ENCODE results near the gene STAC.
"Not testable (repeated sequence)": the region's sequence is repeated elsewhere in the genome, so short reads cannot be mapped to it uniquely, and the experiment has no call there.

STAC gene

DNA sequence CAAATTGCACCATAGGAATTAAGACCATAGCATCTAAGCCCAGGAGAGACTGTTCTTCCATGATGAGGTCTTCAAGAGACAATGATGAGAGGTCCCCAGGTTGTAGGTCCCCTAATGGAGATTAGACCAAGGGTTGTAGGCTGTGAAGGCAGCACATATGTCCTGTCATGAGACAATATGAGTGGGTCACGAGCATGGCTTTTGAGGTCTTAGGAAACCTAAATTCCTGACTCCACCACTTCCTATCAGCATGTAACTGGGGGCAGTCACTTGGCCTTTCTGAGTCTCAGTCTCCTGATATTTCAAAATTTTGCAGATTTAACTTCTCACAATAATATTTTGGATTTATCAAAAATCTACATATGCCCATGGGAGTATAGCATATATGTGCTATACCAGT is 31.3 kb downstream of the STAC start:
- no peak for FAIRE-seq
- DNase-seq (ENCODE audit: low spot score) = no peak

DNA sequence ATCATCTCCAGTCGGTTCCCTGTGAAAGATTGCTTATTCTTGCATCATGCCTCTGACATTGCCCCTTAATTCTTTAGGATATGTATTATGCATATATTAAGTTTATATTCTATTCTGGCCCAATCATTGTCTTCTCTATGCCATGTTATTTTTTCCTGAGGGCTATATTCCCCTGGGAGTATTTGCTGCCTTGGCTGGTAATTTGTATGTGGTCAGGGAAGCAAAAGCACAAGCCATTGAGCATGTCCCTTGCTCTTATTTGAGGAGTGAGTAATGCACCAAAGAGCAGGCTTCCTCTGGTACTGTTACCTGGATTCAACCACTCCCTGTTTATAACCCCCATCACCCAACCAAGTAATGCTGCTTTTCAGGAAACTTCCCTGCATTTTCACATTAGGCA is 36.3 kb downstream of the STAC start:
- DNase-seq (ENCODE audit: low spot score) (peak; percentile 26), FAIRE-seq (peak; percentile 47)

DNA sequence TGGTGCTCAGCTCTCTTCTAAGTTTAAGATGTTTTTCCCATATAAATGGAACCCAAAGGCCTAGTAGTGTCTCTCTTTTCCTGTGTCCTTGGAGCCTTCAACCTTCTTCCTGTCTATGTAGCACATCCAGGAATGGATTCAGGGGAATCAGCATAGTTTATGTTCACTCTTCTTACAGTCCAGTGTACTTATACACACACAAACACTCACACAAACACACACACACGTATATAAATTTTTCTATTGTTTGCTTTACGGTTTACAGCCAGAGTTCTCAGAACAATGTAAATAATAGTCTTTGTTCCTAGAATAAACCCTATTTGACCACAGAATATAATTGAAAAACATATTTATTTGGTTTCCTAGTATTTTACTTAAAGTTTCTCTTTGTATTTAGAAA is 36.9 kb downstream of the STAC start:
- DNase-seq (ENCODE audit: low spot score) = no peak
- peak; percentile 2 for FAIRE-seq

DNA sequence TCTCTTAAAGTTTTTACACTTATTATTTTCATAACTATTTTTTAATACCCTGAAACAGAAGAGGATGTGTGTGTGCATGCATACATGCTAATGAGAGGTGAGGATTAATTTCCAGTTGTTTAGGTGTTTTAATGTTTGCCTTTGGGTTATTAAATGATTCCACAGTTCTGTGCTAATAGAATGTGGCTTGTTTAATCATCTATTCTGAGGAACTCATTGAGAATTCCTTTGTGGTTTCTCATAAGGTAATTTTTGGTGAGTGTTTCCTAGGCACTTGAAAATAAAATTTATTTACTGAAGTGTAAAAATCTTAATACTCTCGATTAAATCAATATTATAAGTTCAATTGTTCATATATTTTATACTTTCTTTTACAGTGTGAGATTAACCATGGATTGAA is 38.0 kb downstream of the STAC start:
- DNase-seq (ENCODE audit: low spot score) (no peak), FAIRE-seq (peak; percentile 78)

DNA sequence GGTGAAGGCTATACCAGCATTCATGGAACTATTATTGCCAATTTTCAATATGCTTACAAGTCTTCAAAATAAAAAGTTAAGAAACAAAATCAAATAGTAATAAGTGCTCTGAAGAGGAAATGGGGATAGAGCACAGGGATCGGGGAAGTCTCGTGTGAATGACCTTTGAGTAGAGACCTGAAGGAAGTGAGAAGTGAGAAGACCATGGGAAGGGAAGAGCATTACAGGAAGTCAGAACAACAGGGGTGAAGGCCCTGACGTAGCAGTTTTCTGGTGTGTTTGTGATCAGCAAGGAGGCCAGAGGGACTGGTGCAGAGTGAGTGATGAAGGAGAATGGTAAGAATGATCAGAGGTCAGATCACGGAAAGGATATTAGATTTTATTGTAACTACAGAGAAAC is 48.1 kb downstream of the STAC start:
- DNase-seq (ENCODE audit: low spot score) (no peak), FAIRE-seq (no peak)

DNA sequence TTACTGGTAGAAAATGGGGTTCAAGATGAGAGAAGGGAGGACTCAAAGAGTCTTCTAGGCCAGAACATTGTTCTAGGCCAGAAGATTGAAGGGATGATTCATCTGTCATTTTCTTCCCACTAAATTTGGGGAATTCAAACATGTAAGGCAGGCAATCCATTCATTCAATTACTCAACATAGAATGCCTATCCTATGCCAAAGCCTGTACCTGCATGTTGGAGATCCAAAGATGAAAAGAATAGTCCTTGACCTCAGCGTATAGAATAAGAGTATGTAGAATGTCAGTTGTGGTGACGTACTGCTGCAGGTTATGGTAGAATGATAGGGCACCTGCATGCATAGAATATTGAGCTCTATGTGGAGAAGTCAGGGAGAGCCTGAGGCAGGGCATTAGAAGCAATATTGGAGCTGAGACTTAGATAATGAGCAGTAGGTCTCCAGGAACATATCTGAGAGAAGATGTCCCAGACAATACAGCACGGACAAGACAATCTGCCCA is 49.7 kb downstream of the STAC start:
- FAIRE-seq (no peak), DNase-seq (ENCODE audit: low spot score) (no peak)

DNA sequence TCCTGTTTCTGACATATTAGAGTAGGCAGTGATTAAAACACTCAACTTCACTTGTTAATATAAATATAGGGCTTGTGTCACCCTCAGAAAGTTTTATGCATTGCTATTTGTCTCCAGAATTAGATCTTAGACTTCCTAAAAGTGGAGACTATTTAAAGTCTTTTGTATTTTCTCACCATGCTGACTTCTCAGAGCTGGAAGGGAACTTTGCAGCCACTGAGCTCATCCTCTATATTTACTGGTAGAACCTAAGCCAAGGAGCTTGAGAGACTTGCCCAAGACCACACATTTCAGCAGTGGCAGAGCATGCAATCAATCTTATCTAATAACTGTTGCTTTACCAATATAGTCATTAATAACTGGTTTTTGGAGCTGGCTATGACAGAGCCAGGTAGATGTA is 53.2 kb downstream of the STAC start:
- FAIRE-seq = no peak

DNA sequence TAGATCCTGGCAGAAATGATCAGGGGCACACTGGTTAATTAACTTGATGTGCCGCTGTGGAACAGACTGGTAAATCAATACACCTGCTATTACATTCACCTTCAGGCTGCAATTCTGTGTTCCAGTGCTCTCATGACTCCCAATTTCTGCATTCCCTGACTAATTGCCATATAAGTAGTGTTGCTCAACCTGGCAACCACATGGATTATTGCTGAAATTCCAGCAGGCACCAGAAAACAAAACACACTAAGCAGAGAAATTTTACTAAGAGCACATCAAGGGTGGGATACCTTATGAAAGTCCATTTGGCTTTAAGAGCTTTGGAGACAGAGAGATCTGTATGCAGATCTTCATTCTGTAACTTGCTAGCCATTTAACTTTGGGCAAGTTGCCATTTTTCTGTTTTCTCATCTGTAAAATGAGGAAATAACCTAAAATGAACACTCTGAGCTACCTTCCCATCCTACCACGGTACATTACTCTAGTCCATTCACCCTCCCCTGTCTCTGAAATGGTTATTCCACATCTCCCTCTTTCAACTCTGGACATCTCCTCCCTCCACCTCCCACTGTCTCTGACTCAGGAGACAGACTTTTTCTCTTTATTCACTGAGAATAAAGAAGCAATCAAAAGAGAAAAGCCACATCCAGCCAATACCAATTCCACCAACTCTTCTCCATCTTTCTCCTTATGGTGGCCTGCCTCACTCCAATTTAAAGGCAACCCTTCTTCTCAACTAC is 54.6 kb downstream of the STAC start:
- FAIRE-seq = no peak
- DNase-seq (ENCODE audit: low spot score) = no peak

More for the DNA sequence above, 53.2 kb downstream of the STAC start:
- no peak for DNase-seq (ENCODE audit: low spot score)

DNA sequence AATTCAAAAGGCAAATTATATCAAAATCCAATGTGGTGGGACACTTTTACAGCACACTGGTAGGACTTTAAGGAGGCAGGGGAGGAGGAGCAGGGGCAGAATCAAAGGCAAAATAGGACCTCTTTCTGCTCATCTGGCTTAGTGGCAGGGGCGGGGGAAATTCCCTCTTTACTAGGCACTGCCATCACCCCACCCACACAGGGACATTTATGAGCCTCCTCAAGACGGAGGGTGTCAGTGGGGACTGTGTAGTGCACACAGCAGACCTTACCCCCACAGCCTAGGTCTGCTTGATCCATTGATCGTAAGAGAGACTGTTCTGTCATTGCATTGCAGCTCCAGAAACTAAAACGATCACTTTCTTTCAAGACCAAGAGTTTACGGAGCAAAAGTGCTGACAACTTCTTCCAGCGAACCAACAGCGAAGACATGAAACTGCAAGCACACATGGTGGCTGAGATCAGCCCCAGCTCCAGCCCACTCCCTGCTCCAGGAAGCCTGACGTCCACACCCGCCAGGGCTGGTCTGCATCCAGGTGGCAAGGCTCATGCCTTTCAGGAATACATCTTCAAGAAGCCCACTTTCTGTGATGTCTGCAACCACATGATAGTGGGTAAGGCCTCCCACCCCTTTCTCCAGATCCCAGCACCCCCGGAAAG is 62.9 kb downstream of the STAC start:
- no peak for DNase-seq (ENCODE audit: low spot score)
- no peak for FAIRE-seq

DNA sequence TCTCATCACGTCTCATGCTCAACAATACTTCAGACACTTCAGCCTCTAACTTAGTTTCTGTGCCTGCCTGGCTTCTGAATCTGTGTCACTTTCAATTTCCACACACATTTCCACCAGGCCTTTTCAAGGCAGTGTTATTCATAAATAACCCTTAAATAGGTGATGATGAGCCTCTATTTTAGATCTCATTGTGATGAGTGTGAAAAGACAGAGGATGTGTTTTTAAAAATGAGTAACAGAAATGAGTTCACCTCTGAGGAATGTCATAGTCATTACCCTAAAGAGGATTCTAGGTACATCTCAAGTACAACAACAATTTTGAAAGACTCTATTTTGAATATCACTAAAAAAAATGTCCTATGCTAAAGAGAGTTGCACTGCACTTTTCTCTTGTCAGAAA is 64.6 kb downstream of the STAC start:
- DNase-seq (ENCODE audit: low spot score) = peak; percentile 65
- FAIRE-seq = peak; percentile 79

DNA sequence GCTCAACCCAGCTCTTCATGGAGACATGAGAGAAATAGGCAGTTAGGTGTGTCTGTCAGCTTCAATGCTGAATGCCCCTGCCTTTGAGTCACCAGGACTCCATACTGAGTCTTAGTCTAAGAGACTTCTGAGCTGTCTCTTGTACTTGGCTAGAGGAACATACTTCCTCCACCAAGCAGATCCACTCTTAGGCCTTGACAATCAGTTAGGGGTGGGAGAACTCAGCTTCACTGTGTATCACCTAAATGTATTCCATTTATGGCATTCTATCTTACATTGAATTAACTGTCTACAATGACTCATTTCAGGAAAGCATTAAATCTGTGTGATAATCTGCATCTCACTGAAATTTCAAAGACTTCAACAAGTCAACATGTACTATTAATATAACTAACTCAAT is 66.0 kb downstream of the STAC start:
- FAIRE-seq (no peak), DNase-seq (ENCODE audit: low spot score) (peak; percentile 29)

DNA sequence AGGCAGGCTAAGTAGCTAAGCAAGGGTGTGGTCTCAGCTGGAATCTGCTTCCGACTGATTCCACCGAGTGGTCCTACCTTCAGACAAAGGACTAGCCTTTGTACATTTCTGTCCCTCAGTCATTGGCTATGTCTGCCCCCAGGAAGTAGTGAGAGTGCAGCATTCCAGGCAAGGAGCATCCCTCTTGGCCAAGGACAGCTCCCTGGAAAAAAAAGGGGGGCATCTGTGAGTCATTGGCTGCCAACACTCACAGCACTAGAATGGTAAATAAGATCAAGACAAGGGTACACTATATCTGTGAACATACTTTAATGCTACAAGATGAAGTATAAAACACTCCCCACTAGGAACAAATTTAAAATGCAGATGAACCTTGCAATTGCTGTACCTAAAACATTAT is 66.8 kb downstream of the STAC start:
- DNase-seq (ENCODE audit: low spot score) = no peak
- no peak for FAIRE-seq

DNA sequence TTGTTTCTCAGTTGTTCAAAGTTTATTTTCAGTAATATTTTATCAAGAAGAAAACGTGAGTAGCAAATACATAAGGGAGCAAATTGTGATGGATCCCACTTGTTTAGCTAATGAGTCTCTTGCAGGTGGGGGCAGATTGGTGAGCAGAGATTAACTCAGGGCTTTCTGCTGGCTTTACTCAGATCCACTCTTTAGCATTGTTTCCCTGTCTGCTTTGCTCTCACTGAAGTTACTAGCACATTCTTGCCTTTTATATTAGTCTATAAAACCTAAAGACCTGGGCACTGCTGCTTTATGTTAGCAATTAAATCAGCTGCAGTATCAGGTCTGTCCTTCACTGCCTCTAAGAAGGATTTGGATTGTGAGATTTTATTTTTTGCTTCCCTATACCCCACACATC is 71.5 kb downstream of the STAC start:
- no peak for FAIRE-seq
- no peak for DNase-seq (ENCODE audit: low spot score)

DNA sequence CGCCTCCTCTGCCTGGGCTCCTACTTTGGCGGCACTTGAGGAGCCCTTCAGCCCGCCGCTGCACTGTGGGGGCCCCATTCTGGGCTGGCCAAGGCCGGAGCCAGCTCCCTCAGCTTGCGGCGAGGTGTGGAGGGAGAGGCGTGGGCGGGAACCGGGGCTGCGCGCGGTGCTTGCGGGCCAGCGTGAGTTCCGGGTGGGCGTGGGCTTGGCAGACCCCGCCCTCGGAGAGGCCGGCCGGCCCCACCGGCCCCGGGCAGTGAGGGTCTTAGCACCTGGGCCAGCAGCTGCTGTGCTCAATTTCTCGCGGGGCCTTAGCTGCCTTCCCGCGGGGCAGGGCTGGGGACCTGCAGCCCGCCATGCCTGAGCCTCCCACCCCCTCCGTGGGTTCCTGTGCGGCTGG is 72.9 kb downstream of the STAC start:
- not testable (repeated sequence) for FAIRE-seq; DNase-seq (ENCODE audit: low spot score)

DNA sequence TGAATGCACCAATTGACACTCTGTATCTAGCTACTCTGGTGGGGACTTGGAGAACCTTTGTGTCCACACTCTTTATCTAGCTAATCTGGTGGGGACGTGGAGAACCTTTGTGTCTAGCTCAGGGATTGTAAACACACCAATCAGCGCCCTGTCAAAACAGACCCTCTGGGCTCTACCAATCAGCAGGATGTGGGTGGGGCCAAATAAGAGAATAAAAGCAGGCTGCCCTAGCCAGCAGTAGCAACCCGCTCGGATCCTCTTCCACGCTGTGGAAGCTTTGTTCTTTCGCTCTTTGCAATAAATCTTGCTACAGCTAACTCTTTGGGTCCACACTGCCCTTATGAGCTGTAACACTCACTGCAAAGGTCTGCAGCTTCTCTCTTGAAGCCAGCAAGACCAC is 73.6 kb downstream of the STAC start:
- DNase-seq (ENCODE audit: low spot score) = not testable (repeated sequence)

DNA sequence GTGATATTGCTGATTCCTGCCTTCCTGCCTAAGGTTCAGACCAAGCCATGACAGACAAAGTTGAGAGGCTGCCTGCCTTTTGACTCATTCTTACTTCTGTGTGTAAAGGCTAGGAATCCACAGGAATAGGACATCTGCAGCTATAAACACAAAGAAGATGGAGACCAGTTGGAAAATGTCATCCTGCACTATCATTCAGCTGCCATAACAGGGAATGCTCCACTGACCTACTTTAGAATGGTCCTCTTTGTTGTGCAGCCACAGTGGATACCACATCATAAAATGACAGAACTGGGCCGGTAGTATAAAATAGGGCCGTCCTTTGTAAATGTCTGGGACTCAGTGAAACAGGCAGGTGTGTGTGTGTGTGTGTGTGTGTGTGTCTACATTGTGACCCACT is 75.1 kb downstream of the STAC start:
- FAIRE-seq = no peak
- DNase-seq (ENCODE audit: low spot score) = no peak

More for the DNA sequence above, 73.6 kb downstream of the STAC start:
- FAIRE-seq = not testable (repeated sequence)

DNA sequence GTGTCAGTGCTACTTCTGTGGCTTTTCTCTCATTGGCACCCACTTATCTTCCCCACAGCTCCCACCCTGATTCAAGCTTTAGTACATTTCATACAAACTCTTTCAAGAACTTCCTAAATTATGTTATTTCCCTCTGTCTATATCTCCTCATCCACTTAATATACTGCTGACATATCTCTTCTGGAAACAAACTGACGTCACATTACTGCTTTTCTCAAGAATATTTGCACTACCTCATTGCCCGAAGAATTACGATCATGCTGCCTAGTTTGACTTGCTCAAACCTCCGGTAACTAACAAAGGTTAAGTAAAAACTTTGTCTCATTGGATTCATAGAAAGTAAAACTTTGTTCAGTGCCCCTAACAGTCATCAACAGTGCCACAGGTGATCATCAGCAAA is 76.5 kb downstream of the STAC start:
- FAIRE-seq = no peak

DNA sequence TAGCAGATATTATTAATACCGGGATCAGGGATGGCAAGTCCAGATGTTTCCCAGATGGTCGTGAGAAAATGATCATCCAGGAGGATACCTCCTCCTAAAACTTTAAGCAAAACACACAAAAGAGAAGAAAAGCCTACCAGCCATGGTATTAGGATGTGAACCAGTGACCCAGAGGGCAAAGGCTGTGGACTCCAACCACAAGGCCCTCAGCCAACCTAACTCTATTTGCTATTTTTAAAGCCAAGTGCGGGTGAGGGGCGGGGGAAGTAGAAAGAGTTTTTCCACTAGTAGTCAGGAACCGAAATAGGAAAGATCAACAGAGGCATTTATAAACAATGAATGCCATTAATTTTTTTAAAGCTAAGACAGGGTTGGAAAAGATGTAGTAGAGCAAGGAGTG is 77.4 kb downstream of the STAC start:
- no peak for DNase-seq (ENCODE audit: low spot score)
- no peak for FAIRE-seq

More for the DNA sequence above, 76.5 kb downstream of the STAC start:
- DNase-seq (ENCODE audit: low spot score) = no peak

DNA sequence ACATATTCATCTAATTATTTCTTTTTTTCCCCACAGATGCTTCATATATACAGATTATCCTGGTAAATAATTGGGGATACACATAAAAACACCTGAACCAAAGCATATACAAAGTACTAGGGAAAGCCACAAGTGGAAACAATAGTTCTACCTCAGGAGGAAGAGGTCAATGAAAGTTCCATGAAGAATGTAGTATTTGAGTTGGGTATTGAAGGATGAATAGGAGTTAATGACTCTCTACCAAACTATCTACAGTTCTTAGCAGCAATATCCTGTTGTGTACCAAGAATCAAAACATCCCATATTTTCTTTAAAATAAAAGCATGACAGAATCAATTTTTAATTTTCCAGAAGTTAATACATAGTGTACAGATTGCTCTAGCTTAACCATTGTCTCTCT is 78.9 kb downstream of the STAC start:
- FAIRE-seq = no peak

DNA sequence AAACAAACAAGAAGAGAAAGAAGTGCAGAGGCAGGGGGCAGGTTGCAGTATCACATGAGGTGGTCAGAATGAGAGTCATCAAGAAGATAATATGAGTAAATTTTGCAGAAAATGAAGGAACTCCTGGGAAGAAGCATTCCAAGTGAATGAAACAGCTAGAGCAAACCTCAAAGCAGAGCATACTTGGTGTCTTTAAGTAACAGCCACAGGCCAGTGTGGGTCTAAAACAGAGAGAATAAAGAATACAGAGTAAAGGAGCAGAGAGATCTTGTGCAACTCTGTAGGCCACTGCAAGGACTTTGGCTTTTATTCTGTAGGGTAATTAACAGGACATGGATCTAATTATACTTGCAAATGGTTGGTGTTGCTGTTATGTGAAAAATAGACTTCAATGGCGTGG is 81.3 kb downstream of the STAC start:
- FAIRE-seq (no peak), DNase-seq (ENCODE audit: low spot score) (peak; percentile 35)

More for the DNA sequence above, 78.9 kb downstream of the STAC start:
- no peak for DNase-seq (ENCODE audit: low spot score)

DNA sequence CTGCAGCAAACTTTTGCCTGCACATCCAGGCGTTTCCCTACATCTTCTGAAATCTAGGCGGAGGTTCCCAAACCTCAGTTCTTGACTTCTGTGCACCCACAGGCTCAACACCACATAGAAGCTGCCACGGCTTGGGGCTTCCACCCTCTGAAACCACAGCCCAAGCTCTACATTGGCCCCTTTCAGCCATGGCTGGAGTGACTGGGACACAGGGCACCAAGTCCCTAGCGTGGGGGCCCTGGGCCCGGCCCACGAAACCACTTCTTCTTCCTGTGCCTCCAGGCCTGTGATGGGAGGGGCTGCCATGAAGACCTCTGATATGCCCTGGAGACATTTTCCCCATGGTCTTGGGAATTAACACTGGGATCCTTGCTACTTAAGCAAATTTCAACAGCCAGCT is 91.7 kb downstream of the STAC start:
- DNase-seq (ENCODE audit: low spot score); FAIRE-seq: not testable (repeated sequence)

DNA sequence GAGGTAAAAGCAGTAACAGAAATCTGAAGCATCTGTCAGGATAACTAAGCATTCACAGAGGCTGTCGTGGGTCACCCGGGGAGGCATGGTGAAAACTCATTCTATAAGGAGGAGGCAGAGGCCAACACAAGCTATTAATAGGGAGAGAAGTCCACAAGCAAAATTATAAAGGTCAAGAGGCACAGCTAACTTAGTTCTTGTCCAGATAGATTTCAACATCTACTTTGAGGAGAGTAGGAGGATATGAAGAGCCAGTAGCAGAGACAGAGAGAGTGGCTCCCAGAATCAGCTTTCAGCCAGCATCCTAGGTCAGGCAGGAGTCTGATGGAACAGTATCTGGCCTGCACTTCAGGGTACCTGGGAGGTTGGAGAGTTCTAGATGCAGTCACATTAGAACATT is 95.3 kb downstream of the STAC start:
- DNase-seq (ENCODE audit: low spot score) = no peak

More for the DNA sequence above, 95.3 kb downstream of the STAC start:
- no peak for FAIRE-seq
